Adipocyte (in vitro differentiated cells): ENCODE results near the gene PPP3CA.
A peak's percentile ranks its signal among the peaks of the same experiment; 100 is the strongest.

ENCODE experiments used
- DNase-seq: peaks from one replicate; pipeline ENCODE4 v3.0.0-alpha.2; 2015; ENCODE audit warnings: low read depth
- H3K27me3 ChIP-seq: replicated peaks from 2 replicates; pipeline ENCODE4 v1.7.0; 2013; ENCODE audit warnings: mild to moderate bottlenecking, low read length, moderate library complexity; ENCODE audit not compliant: control insufficient read depth, insufficient read depth
- H3K36me3 ChIP-seq: 2 replicates; pipeline ENCODE4 v1.7.0; 2013; ENCODE audit warnings: low read length, mild to moderate bottlenecking, moderate library complexity; ENCODE audit not compliant: control insufficient read depth, insufficient read depth, severe bottlenecking
- H3K4me1 ChIP-seq: 2 replicates; pipeline ENCODE4 v1.7.0; 2013; ENCODE audit warnings: mild to moderate bottlenecking, low read length, moderate library complexity; ENCODE audit not compliant: control insufficient read depth, insufficient read depth
- H3K4me3 ChIP-seq: 2 replicates; pipeline ENCODE4 v1.7.0; 2013; ENCODE audit warnings: mild to moderate bottlenecking, low read length, moderate library complexity
- H3K9ac ChIP-seq: 2 replicates; pipeline ENCODE4 v1.7.0; 2013; ENCODE audit warnings: mild to moderate bottlenecking, low read length, moderate library complexity
- H3K9me3 ChIP-seq: 2 replicates; pipeline ENCODE4 v1.7.0; 2013; ENCODE audit warnings: mild to moderate bottlenecking, low read length, moderate library complexity; ENCODE audit not compliant: control insufficient read depth

Gene PPP3CA

DNA sequence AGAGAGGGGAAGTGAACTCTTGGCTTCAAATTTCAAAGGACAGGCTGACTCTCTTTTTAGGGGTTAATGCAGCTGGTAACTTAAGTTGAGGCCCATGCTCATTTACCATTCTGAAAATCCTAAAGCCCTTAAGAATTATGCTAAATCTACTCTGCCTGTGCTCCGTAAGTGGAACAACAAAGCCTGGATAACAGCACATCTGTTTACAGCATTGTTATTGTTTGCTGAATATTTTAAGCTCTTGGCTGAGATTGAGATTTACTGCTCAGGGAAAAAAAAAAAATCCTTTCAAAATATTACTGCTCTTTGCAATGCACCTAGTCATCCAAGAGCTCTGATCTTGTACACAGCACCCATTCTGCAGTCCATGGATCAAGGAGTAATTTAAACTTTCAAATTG, 17.7 kb downstream of the PPP3CA start:
- Histone ChIP-seq H3K4me3 (no peak overlapping the region), H3K4me1 (peaks cover 1% of the 10 kb centered on the region), H3K36me3 (no peaks in the 10 kb centered on the region), H3K27me3 (no peaks in the 10 kb centered on the region), H3K9me3 (no peaks in the 10 kb centered on the region), H3K9ac (no peak overlapping the region)
- DNase-seq: no peak

- H3K9me3 ChIP-seq: no peaks in the 10 kb centered on the region
- no peaks in the 10 kb centered on the region for H3K4me1 ChIP-seq
- H3K9ac ChIP-seq: no peak overlapping the region
- no peaks in the 10 kb centered on the region for H3K36me3 ChIP-seq
- no peak for DNase-seq
- H3K4me3 ChIP-seq: no peak overlapping the region
- no peaks in the 10 kb centered on the region for H3K27me3 ChIP-seq
Measured at GRCh38 chr4:101328063-101328602, 19.2 kb downstream of the PPP3CA start.

DNA sequence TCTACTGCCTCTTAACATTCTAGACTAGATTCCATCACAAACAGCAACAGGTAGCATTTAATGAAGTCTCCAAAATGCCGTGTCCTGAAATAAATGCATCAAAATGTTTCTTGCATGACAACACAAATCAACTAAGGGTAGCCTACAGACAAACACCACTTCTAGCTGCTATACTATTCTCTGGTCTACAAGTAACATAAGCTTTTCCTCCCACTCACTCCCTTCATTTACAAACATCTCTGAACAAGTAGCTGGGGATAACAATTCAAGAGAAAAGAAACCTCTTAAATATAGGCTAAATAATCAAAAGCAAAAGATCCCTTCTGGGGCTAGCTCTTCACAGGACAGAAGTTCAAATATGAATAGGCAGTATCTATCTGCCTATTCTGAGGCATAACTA, 20.8 kb downstream of the PPP3CA start:
- DNase-seq: no peak
- Histone ChIP-seq H3K4me1 (no peaks in the 10 kb centered on the region), H3K36me3 (no peaks in the 10 kb centered on the region), H3K4me3 (no peak overlapping the region), H3K9me3 (no peaks in the 10 kb centered on the region), H3K27me3 (no peaks in the 10 kb centered on the region), H3K9ac (no peak overlapping the region)

- Histone ChIP-seq H3K27me3 (no peaks in the 10 kb centered on the region), H3K9ac (no peak overlapping the region), H3K9me3 (peaks cover 4% of the 10 kb centered on the region), H3K4me3 (no peak overlapping the region), H3K4me1 (peaks cover 10% of the 10 kb centered on the region), H3K36me3 (no peaks in the 10 kb centered on the region)
- DNase-seq: no peak
Measured at GRCh38 chr4:101322743-101323142, 24.6 kb downstream of the PPP3CA start.

DNA sequence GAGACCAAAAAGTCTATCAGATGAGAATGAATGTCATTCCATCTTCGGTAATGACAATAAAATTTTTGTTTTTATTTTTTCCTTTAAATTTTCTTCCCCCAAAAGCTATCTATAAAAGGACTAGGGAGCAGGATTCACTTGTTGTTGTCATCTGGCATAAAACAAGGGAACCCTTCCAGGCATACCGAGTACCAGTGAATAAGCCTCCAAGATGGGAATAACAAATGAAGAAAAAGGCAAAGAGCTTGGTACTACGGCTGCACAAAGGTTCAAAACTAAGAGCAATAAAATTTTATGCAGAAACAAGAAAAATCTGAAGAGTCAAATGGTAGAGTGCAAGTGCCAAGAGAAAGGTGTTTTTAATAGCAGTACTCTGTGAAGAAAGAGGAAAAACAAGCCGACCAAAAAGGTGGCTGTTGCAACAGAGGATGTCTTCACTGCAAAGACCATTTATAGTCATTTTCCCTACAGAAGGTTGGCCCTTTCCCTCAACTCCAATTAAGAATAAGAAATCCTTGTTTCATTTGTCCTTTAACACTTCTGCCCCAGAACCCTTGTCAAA, 25.8 kb downstream of the PPP3CA start:
- Histone ChIP-seq H3K9me3 (peaks cover 4% of the 10 kb centered on the region), H3K4me3 (no peak overlapping the region), H3K27me3 (no peaks in the 10 kb centered on the region), H3K4me1 (peaks cover 10% of the 10 kb centered on the region), H3K36me3 (no peaks in the 10 kb centered on the region), H3K9ac (no peak overlapping the region)
- peak; percentile 31 for DNase-seq

DNA sequence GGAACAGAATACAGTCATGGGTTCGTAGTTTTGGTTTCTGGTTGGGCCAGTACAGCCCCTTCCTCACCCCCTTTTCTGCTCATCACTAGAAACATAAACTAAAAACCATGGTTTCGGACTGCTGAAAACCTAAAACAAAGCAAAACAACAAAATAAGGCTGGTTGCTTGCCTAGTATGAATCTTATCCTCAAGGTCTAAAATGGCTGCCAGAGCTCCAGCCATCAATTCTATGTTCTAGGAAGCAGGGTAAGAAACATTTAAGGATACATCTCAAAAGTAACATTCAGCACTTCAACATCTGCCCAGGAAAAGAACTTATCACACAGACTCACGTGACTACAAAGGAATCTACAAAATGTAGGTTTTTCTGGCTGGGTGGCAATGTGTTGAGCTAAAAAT, 31.5 kb downstream of the PPP3CA start:
- no peaks in the 10 kb centered on the region for H3K36me3 ChIP-seq
- no peak overlapping the region for H3K4me3 ChIP-seq
- no peaks in the 10 kb centered on the region for H3K27me3 ChIP-seq
- H3K9ac ChIP-seq: no peak overlapping the region
- H3K9me3 ChIP-seq: peaks cover 4% of the 10 kb centered on the region
- no peak for DNase-seq
- peaks cover 5% of the 10 kb centered on the region for H3K4me1 ChIP-seq

DNA sequence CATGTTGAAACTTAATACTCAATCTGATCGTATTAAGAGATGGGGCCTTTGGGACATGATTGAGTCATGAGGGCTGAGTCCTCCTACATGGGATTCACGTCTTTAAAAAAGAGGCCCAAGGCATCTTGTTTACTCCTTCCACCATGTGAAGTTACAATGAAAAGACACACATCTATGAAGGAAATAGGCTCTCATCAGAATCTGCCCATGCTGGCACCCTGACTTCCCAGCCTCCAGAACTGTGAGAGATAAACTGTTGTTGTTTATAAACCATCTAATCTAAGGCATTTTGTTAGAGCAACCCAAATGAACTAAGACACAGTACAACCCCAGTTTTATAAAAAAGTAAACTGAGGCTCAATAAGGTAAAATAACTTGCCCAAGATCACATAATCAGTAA, 32.3 kb downstream of the PPP3CA start:
- H3K9me3 ChIP-seq: peaks cover 4% of the 10 kb centered on the region
- H3K9ac ChIP-seq: no peak overlapping the region
- no peak for DNase-seq
- H3K4me3 ChIP-seq: no peak overlapping the region
- H3K36me3 ChIP-seq: no peaks in the 10 kb centered on the region
- H3K27me3 ChIP-seq: no peaks in the 10 kb centered on the region
- H3K4me1 ChIP-seq: no peaks in the 10 kb centered on the region

DNA sequence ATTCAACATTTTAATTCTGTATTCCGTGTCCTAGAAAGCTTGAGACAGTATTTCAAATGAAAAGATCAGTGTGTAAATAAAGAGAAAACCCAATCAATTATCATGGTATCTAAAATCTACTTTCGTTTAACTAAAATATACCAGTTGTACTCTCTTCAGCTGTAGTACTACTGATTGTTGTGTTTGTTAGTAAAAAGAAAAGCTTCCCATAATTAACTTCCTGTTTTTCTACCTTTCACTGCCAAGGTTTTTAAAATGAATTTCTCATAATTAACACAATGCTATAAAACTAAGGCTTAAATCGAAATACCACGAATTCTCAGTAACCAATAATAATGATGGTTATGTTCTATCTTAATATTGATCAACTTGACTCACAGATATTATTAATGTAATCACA, 37.4 kb downstream of the PPP3CA start:
- H3K9ac ChIP-seq: no peak overlapping the region
- no peak for DNase-seq
- H3K36me3 ChIP-seq: no peaks in the 10 kb centered on the region
- H3K4me1 ChIP-seq: peaks cover 17% of the 10 kb centered on the region
- no peaks in the 10 kb centered on the region for H3K27me3 ChIP-seq
- H3K4me3 ChIP-seq: no peak overlapping the region
- H3K9me3 ChIP-seq: no peaks in the 10 kb centered on the region

- Histone ChIP-seq H3K4me3 (no peak overlapping the region), H3K27me3 (no peaks in the 10 kb centered on the region), H3K36me3 (no peaks in the 10 kb centered on the region), H3K9me3 (no peaks in the 10 kb centered on the region), H3K4me1 (peaks cover 17% of the 10 kb centered on the region), H3K9ac (no peak overlapping the region)
- peak; percentile 26 for DNase-seq
Measured at GRCh38 chr4:101307899-101308298, 39.4 kb downstream of the PPP3CA start.

DNA sequence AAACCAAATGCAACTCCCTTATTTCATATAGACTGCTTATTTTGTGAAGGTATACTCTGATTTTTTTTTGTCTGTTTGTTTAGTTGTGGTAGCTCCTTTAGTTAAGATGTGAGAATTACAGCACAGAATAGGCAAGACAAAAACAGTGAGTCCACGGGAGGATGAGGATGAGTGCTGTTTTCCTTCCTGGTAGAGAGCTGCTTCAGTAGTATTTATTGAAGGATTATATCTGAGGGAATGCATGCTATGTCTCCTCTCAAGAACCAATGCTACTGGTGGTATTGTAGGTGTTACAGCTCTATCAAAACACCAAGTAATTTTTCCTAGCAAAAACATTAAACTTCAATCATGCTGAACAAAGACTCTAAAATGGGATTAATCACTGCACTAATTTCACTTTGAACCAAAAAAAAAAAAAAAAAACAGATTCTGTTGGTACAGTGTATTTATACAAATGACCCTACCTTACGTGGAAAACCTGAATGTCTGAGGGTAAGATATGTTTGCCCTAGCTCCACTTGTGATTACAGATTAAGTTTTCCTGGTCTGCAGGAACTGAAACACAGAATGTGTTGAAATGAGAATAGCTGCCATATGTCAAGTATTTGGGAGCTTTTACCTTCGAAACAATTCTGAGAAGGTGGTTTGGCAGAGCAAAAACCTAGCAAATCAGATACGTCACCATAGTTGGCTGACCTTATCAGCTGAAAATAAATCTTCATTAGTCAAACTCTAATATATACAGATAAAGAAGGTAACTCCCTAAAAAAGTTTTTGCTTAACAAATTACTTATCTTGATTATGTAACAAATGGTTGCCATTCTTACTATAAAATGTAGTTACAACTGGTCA, 40.3 kb downstream of the PPP3CA start:
- no peak for DNase-seq
- Histone ChIP-seq H3K9ac (no peak overlapping the region), H3K4me3 (no peak overlapping the region), H3K27me3 (no peaks in the 10 kb centered on the region), H3K4me1 (peaks cover 17% of the 10 kb centered on the region), H3K9me3 (no peaks in the 10 kb centered on the region), H3K36me3 (no peaks in the 10 kb centered on the region)

- no peaks in the 10 kb centered on the region for H3K27me3 ChIP-seq
- no peak overlapping the region for H3K9ac ChIP-seq
- no peak for DNase-seq
- no peaks in the 10 kb centered on the region for H3K36me3 ChIP-seq
- no peak overlapping the region for H3K4me3 ChIP-seq
- H3K4me1 ChIP-seq: peaks cover 17% of the 10 kb centered on the region
- no peaks in the 10 kb centered on the region for H3K9me3 ChIP-seq
Measured at GRCh38 chr4:101306225-101306624, 41.1 kb downstream of the PPP3CA start.
